SU-DHL-6 (cell line): ENCODE results near the gene CMSS1.

Experiments
- H2AFZ ChIP-seq: fragments of 200-600 bp; sonication (generic); 2 replicates; pipeline ENCODE4 v1.6.1; 2014; ENCODE audit warnings: low read depth, mild to moderate bottlenecking, moderate library complexity, mixed read lengths, antibody characterized with exemption, low read length; ENCODE audit not compliant: severe bottlenecking
- H3F3A ChIP-seq: fragments of 200-600 bp; shearing (Covaris generic); 2 replicates; pipeline ENCODE4 v1.6.0; 2016; ENCODE audit warnings: antibody characterized with exemption, mild to moderate bottlenecking; ENCODE audit not compliant: insufficient read depth
- H3K27ac ChIP-seq: fragments of 200-600 bp; sonication (generic); 2 replicates; pipeline ENCODE4 v1.5.1; 2016; ENCODE audit warnings: low read depth, mild to moderate bottlenecking, low read length, moderate library complexity, mixed read lengths
- H3K27me3 ChIP-seq: fragments of 200-600 bp; sonication (generic), shearing (Covaris generic); 2 replicates; pipeline ENCODE4 v1.6.0; 2014; ENCODE audit warnings: mild to moderate bottlenecking, low read length
- H3K36me3 ChIP-seq: fragments of 200-600 bp; sonication (generic); 2 replicates; pipeline ENCODE4 v1.6.1; 2014; ENCODE audit warnings: mild to moderate bottlenecking, low read length, mixed read lengths
- H3K4me2 ChIP-seq: fragments of 300-600, 200-600 bp; shearing (Covaris generic), sonication (generic); 2 replicates; pipeline ENCODE4 v1.6.0; 2014; ENCODE audit warnings: low read length, low read depth, mild to moderate bottlenecking; ENCODE audit not compliant: poor library complexity, severe bottlenecking
- H3K4me3 ChIP-seq: fragments of 200-600 bp; sonication (generic); 2 replicates; pipeline ENCODE4 v1.5.1; 2014; ENCODE audit warnings: antibody characterized with exemption, low read length, mild to moderate bottlenecking, mixed read lengths; ENCODE audit not compliant: insufficient read depth, poor library complexity, severe bottlenecking
- H3K79me2 ChIP-seq: fragments of 200-600 bp; sonication (generic); 2 replicates; pipeline ENCODE4 v1.6.1; 2014; ENCODE audit warnings: mild to moderate bottlenecking, low read length, moderate library complexity; ENCODE audit not compliant: insufficient read depth
- H3K9ac ChIP-seq: fragments of 200-600 bp; sonication (generic); 2 replicates; pipeline ENCODE4 v1.7.0; 2014; ENCODE audit warnings: mild to moderate bottlenecking, low read length
- H3K9me2 ChIP-seq: fragments of 200-600 bp; sonication (generic); replicated peaks from 2 replicates; pipeline ENCODE4 v1.6.1; 2014; ENCODE audit warnings: low read length; ENCODE audit not compliant: insufficient read depth
- H3K9me3 ChIP-seq: fragments of 200-600 bp; sonication (generic); 2 replicates; pipeline ENCODE4 v1.6.1; 2014; ENCODE audit warnings: low read length, mixed read lengths; ENCODE audit not compliant: insufficient read depth
- H4K20me1 ChIP-seq: fragments of 200-600 bp; sonication (generic); 2 replicates; pipeline ENCODE4 v1.6.1; 2014; ENCODE audit warnings: low read depth, mild to moderate bottlenecking, antibody characterized with exemption, low read length, moderate library complexity, mixed read lengths
- CTCF ChIP-seq: fragments of 200-600 bp; sonication (generic); IDR thresholded peaks from one replicate; pipeline ENCODE4 v1.5.1; 2017; ENCODE audit warnings: antibody characterized with exemption, mild to moderate bottlenecking, low read length, moderate library complexity; ENCODE audit not compliant: insufficient read depth, poor library complexity, severe bottlenecking
- EZH2phosphoT487 ChIP-seq: fragments of 200-600 bp; sonication (generic), shearing (Covaris generic); conservative IDR thresholded peaks from 2 replicates; pipeline ENCODE4 v1.6.1; 2018; ENCODE audit warnings: mild to moderate bottlenecking, antibody characterized with exemption, low read length, moderate library complexity, mixed read lengths

CMSS1 gene

GRCh38 chr3:100158918-100159330, 341.3 kb downstream of the CMSS1 start:
- Histone ChIP-seq H3K27ac (no peak overlapping the region), H3K9me3 (peaks cover 8% of the 10 kb centered on the region; the same call in 1 of the 2 replicates), H3K9me2 (no peaks in the 10 kb centered on the region), H4K20me1 (no peaks in the 10 kb centered on the region), H3K27me3 (no peaks in the 10 kb centered on the region), H3K79me2 (no peaks in the 10 kb centered on the region), H3K4me3 (no peak overlapping the region), H3F3A (no peaks in the 10 kb centered on the region), H3K36me3 (peaks cover 13% of the 10 kb centered on the region), H3K4me2 (no peak overlapping the region), H3K9ac (no peak overlapping the region), H2AFZ (no peak overlapping the region)
- TF ChIP-seq CTCF, result no peak
- TF ChIP-seq EZH2phosphoT487, result no peak

- peaks cover 8% of the 10 kb centered on the region; the same call in 1 of the 2 replicates for H3K9me3 ChIP-seq
- H3K4me3 ChIP-seq, result no peak overlapping the region
- no peak overlapping the region for H2AFZ ChIP-seq
- no peak overlapping the region for H3K9ac ChIP-seq
- no peaks in the 10 kb centered on the region for H3K27me3 ChIP-seq
- H3K27ac ChIP-seq, result no peak overlapping the region
- H3K79me2 ChIP-seq, result no peaks in the 10 kb centered on the region
- no peak for TF ChIP-seq EZH2phosphoT487
- TF ChIP-seq CTCF, result no peak
- H3F3A ChIP-seq, result no peaks in the 10 kb centered on the region
- no peak overlapping the region for H3K4me2 ChIP-seq
- no peaks in the 10 kb centered on the region for H3K9me2 ChIP-seq
- peaks cover 13% of the 10 kb centered on the region for H3K36me3 ChIP-seq
- H4K20me1 ChIP-seq, result no peaks in the 10 kb centered on the region
Measured at GRCh38 chr3:100159331-100160153, 341.9 kb downstream of the CMSS1 start.

GRCh38 chr3:100160521-100160920, 342.9 kb downstream of the CMSS1 start:
- Histone ChIP-seq H3K79me2 (no peaks in the 10 kb centered on the region), H2AFZ (no peak overlapping the region), H3K9me2 (no peaks in the 10 kb centered on the region), H3K27me3 (no peaks in the 10 kb centered on the region), H4K20me1 (no peaks in the 10 kb centered on the region), H3K27ac (no peak overlapping the region), H3K9ac (no peak overlapping the region), H3F3A (no peaks in the 10 kb centered on the region), H3K4me2 (no peak overlapping the region), H3K36me3 (peaks cover 8% of the 10 kb centered on the region), H3K9me3 (peaks cover 3% of the 10 kb centered on the region; the same call in 1 of the 2 replicates), H3K4me3 (no peak overlapping the region)
- TF ChIP-seq EZH2phosphoT487 (no peak), CTCF (no peak)
